HepG2 (cell line): Measurements from ENCODE around the gene RAB24. TPM values are rescaled to one million over a fixed set of nuclear protein-coding genes. Genes with fewer than 3 reads are reported as not detected.

ENCODE experiments used
- ATAC-seq: fragments of 200-7000 bp; cut with Tn5 transposase; 3 replicates; pipeline ENCODE4 v1.9.1; 2020; ENCODE audit warnings: mild to moderate bottlenecking, moderate library complexity
- BruUV-seq: library from RNA; stranded (reverse); fragments of 400-500 nt; replicated peaks from 2 replicates; lab custom pipeline; 2021; lab: Mats Ljungman, UMichigan
- CTCF ChIA-PET: fragments of 300-600 bp; formaldehyde crosslinking; extraction: SDS; loops from one replicate; lab custom pipeline; 2021; ENCODE audit warnings: low total read pairs, inconsistent platforms, low intra/inter-chr PET ratio; lab: Yijun Ruan, JAX
- POLR2A ChIA-PET: fragments of 350-600 bp; sonication (Branson Sonifier 250); formaldehyde crosslinking; loops from one replicate; lab custom pipeline; 2020; ENCODE audit warnings: antibody characterized with exemption, inconsistent platforms; lab: Yijun Ruan, JAX
- DNase-seq: peaks from one replicate; pipeline ENCODE4 v3.0.0-alpha.2; 2015; ENCODE audit warnings: low spot score
- FAIRE-seq: peaks from 3 replicates; lab custom pipeline; 2011; peaks lifted over from hg19 to GRCh38; lab: Jason Lieb, UNC
- H2AFZ ChIP-seq: one replicate; pipeline ENCODE4 v1.6.1; 2011; ENCODE audit warnings: low read length, inconsistent platforms
- H3K27ac ChIP-seq: fragments of 300-600 bp; 3 replicates; pipeline ENCODE4 v1.8.0; 2011; ENCODE audit warnings: mixed run types, mild to moderate bottlenecking, mixed read lengths, low read length, inconsistent platforms; ENCODE audit not compliant: insufficient read depth; ENCODE audit errors: extremely low read length
- H3K27me3 ChIP-seq, 2 experiments: fragments of 200-600 bp in 1 of 2; 2 replicates in 1 of 2; 3 replicates in 1 of 2; pipeline versions ENCODE4 v1.6.0 to v1.8.0; 2011; ENCODE audit warnings: low read length in 2 of 2, mild to moderate bottlenecking in 2 of 2, moderate library complexity in 2 of 2, inconsistent platforms in 1 of 2; ENCODE audit not compliant: insufficient read depth in 2 of 2, control insufficient read depth in 1 of 2
- H3K36me3 ChIP-seq, 2 experiments: fragments of 200-600 bp in 1 of 2; replicated peaks in 1 of 2; 2 replicates in 1 of 2; 3 replicates in 1 of 2; pipeline versions ENCODE4 v1.5.1 to v1.8.0; 2011; ENCODE audit warnings: low read length in 2 of 2, inconsistent platforms in 1 of 2; ENCODE audit not compliant: insufficient read depth in 2 of 2, control insufficient read depth in 1 of 2
- H3K4me1 ChIP-seq: 2 replicates; pipeline ENCODE4 v1.5.1; 2012; ENCODE audit warnings: low read length, inconsistent platforms; ENCODE audit not compliant: insufficient read depth
- H3K4me2 ChIP-seq: 2 replicates; pipeline ENCODE4 v1.6.0; 2011; ENCODE audit warnings: low read depth, low read length, inconsistent platforms
- H3K4me3 ChIP-seq, 3 experiments: fragments of 200-600 bp in 1 of 3; sonication (generic), shearing (Covaris generic) in 1 of 3; replicated peaks in 1 of 3; 2 replicates each; pipeline ENCODE4 v1.5.1; 2011 to 2016; ENCODE audit warnings: low read length in 3 of 3, inconsistent platforms in 2 of 3, low read depth in 2 of 3, mild to moderate bottlenecking in 2 of 3, control low read depth in 1 of 3, mixed read lengths in 1 of 3; ENCODE audit not compliant: insufficient read depth in 1 of 3
- H3K79me2 ChIP-seq: one replicate; pipeline ENCODE4 v1.6.1; 2011; ENCODE audit warnings: low read length, inconsistent platforms; ENCODE audit not compliant: insufficient read depth
- H3K9ac ChIP-seq: 2 replicates; pipeline ENCODE4 v1.6.0; 2011; ENCODE audit warnings: mild to moderate bottlenecking, low read depth, low read length, inconsistent platforms; ENCODE audit not compliant: insufficient read depth
- H3K9me3 ChIP-seq: 2 replicates; pipeline ENCODE4 v1.5.1; 2012; ENCODE audit warnings: mild to moderate bottlenecking, low read length
- H4K20me1 ChIP-seq: 2 replicates; pipeline ENCODE4 v1.6.0; 2011; ENCODE audit warnings: inconsistent platforms, mild to moderate bottlenecking, low read length, moderate library complexity; ENCODE audit not compliant: insufficient read depth
- GPBP1L1 ChIP-seq: sonication (generic); formaldehyde crosslinking; IDR thresholded peaks from 2 replicates; pipeline ENCODE4 v1.5.0; 2020; ENCODE audit warnings: mild to moderate bottlenecking, missing genetic modification reagents
- IRF9 ChIP-seq: sonication (generic); formaldehyde crosslinking; IDR thresholded peaks from 2 replicates; pipeline ENCODE4 v1.8.0; 2022; ENCODE audit warnings: missing genetic modification reagents, mild to moderate bottlenecking, borderline replicate concordance
- KDM2A ChIP-seq: sonication (generic); formaldehyde crosslinking; IDR thresholded peaks from 2 replicates; pipeline ENCODE4 v1.4.0; 2020; ENCODE audit warnings: low read depth, missing genetic modification reagents, borderline replicate concordance
- NFKBIZ ChIP-seq: IDR thresholded peaks from 2 replicates; pipeline ENCODE4 v1.6.1; 2018; ENCODE audit warnings: missing genetic modification reagents, missing compliant biosample characterization
- PATZ1 ChIP-seq: sonication (generic); formaldehyde crosslinking; IDR thresholded peaks from 2 replicates; pipeline ENCODE4 v1.4.0; 2020; ENCODE audit warnings: missing genetic modification reagents
- SALL1 ChIP-seq: sonication (generic); formaldehyde crosslinking; IDR thresholded peaks from 2 replicates; pipeline ENCODE4 v1.8.0; 2022; ENCODE audit warnings: mild to moderate bottlenecking, missing genetic modification reagents
- SOX6 ChIP-seq, 2 experiments: fragments of 450-650 bp in 1 of 2; sonication (generic) in 1 of 2; formaldehyde crosslinking in 1 of 2; IDR thresholded peaks; 2 replicates each; pipeline versions ENCODE4 v1.4.0 to v1.6.1; 2017 to 2020; ENCODE audit warnings: antibody characterized with exemption in 1 of 2, mild to moderate bottlenecking in 1 of 2, missing genetic modification reagents in 1 of 2
- ZBTB34 ChIP-seq: sonication (generic); formaldehyde crosslinking; IDR thresholded peaks from 2 replicates; pipeline ENCODE4 v1.8.0; 2022; ENCODE audit warnings: mild to moderate bottlenecking, missing genetic modification reagents
- ZNF576 ChIP-seq: sonication (generic); formaldehyde crosslinking; IDR thresholded peaks from 2 replicates; pipeline ENCODE4 v1.4.0; 2020; ENCODE audit warnings: mild to moderate bottlenecking, missing genetic modification reagents
- ZNF670 ChIP-seq: sonication (generic); formaldehyde crosslinking; IDR thresholded peaks from 2 replicates; pipeline ENCODE4 v1.8.0; 2022; ENCODE audit warnings: mild to moderate bottlenecking, missing genetic modification reagents, borderline replicate concordance
- ZNF792 ChIP-seq: IDR thresholded peaks from 2 replicates; pipeline ENCODE4 v1.6.1; 2016
- ZNF816 ChIP-seq: sonication (generic); formaldehyde crosslinking; IDR thresholded peaks from 2 replicates; pipeline ENCODE4 v1.8.0; 2022; ENCODE audit warnings: missing genetic modification reagents, mild to moderate bottlenecking, borderline replicate concordance
- WGBS: methylation state at CpG from one replicate; pipeline ENCODE4 v1.1.6; 2017; ENCODE audit warnings: low lambda C conversion rate; 5-methylcytosine and 5-hydroxymethylcytosine counted together
- in situ Hi-C: cut with HindIII; loops from 2 replicates; pipeline ENCODE4 v1.10.0; 2017; ENCODE audit warnings: low pct_unique_long_range_greater_than_20kb; ENCODE audit not compliant: extremely low pct_ligation_motif_present
- intact Hi-C: fragments of 100-400 bp; cut with micrococcal nuclease; formaldehyde crosslinking; loops from one replicate; pipeline ENCODE4 v1.10.0; 2022; ENCODE audit not compliant: unreplicated experiment
- polyA plus RNA-seq, 8 experiments: library from polyadenylated mRNA; depleted of rRNA in 3 of 8; stranded (reverse) in 7 of 8; unstranded in 1 of 8; fragments of >200 nt; fragmentation: Illumina TruSeq in 4 of 8; extraction: Trizol in 4 of 8; gene quantifications; 2 replicates each; pipeline versions ENCODE4 v1.2.1 to v1.2.3, GENCODE V29; 2011 to 2016; ENCODE audit warnings: low read depth in 4 of 8, missing spikeins in 1 of 8, mixed read lengths in 1 of 8; ENCODE audit not compliant: insufficient read depth in 1 of 8
- total RNA-seq, 5 experiments: library from RNA; depleted of rRNA; stranded (reverse); fragments of >200 nt; fragmentation: Illumina TruSeq; extraction: Trizol; gene quantifications; 2 replicates each; pipeline ENCODE4 v1.2.3, GENCODE V29; 2016; ENCODE audit warnings: low read depth in 1 of 5

RAB24 gene
- total and polyA plus RNA-seq, 2 of the 13 experiments (the other 11 are each of a cell fraction or from before 2014, with no cell fraction given), result 22.9 to 63.7 TPM

- TF ChIP-seq SOX6 (IDR thresholded peaks at IDR 0.05) (no peak), SOX6 (CRISPR knock-in tag; IDR thresholded peaks at IDR 0.05) (0 out of 2 replicates have a peak, but pooled peaks have one; percentile 24)
These were observed 11.1 kb upstream of the RAB24 start (continued) for GRCh38 chr5:177314376-177315342.

GRCh38 chr5:177313561-177314259 is 10.2 kb upstream of the RAB24 start:
- DNase-seq (no peak), FAIRE-seq (no peak), ATAC-seq (no peak)
- no peak overlapping the region for H3K9ac ChIP-seq
- no peak overlapping the region for H2AFZ ChIP-seq
- no peak overlapping the region for H3K4me3 ChIP-seq
- peak overlapping the region; percentile 38 for H3K4me2 ChIP-seq
- H4K20me1 ChIP-seq, result peaks cover 5% of the 10 kb centered on the region; the same call in 1 of the 2 replicates
- H3K9me3 ChIP-seq, result no peaks in the 10 kb centered on the region
- H3K79me2 ChIP-seq, result peaks cover 4% of the 10 kb centered on the region
- in situ Hi-C loops, result loop anchor here (5.0 kb wide), 2 partner anchors 49 to 134 kb away; partner anchors contain the start of gene PRR7
- peaks cover 4 to 9% of the 10 kb centered on the region in 2 experiments; a peak in 3 of 5 replicates for H3K36me3 ChIP-seq
- ChIA-PET POLR2A (interaction anchor here (0.8 kb wide), 1 partner anchor 38 kb away, joined by 3 read pairs; the partner anchor contains the start of gene LMAN2), CTCF (interaction anchor here (1.2 kb wide), 1 partner anchor 22 kb away, joined by 3 read pairs; no protein-coding TSS in a partner anchor)
- BruUV-seq, result no TSS peak
- WGBS, result 85% methylated on average over 15 of the region's 15 CpGs
- H3K27me3 ChIP-seq, result no peaks in the 10 kb centered on the region
- intact Hi-C loops, result loop anchor here (2.0 to 5.0 kb wide), 2 partner anchors 23 to 184 kb away; partner anchors contain the start of gene PDLIM7
- peaks cover 62% of the 10 kb centered on the region for H3K4me1 ChIP-seq
- peak overlapping the region; percentile 29 for H3K27ac ChIP-seq
- no peak for TF ChIP-seq ZNF816 (CRISPR knock-in tag)
- TF ChIP-seq ZNF670, result no peak
- no peak for TF ChIP-seq PATZ1 (CRISPR knock-in tag)
- TF ChIP-seq ZNF576 (CRISPR knock-in tag), result no peak
- TF ChIP-seq GPBP1L1 (CRISPR knock-in tag), result no peak
- no peak for TF ChIP-seq ZBTB34
- TF ChIP-seq SALL1 (CRISPR knock-in tag), result no peak
- no peak for TF ChIP-seq KDM2A (CRISPR knock-in tag)
- TF ChIP-seq NFKBIZ (CRISPR knock-in tag), result no peak
- no peak for TF ChIP-seq ZNF792 (CRISPR knock-in tag)
- no peak for TF ChIP-seq IRF9 (CRISPR knock-in tag)
